ENCODE data around the gene LIF. TPM values are rescaled to one million over a fixed set of nuclear protein-coding genes. Genes with fewer than 3 reads are reported as not detected.
A peak's percentile ranks its signal among the peaks of the same experiment; 100 is the strongest.

The LIF gene
- total and polyA plus RNA-seq, 4 donors = 0.77 to 26.1 (median 5.1) TPM

GRCh38 chr22:30250661-30251267 lies 4.2 kb upstream of the LIF start:
- no peak for DNase-seq
- ATAC-seq (ENCODE audit: insufficient read depth, low FRiP score) = peak; percentile 8
- H3K36me3 ChIP-seq (ENCODE audit: control insufficient read depth in 4 of 4, insufficient read depth in 4 of 4, low read length in 4 of 4) = no peaks in the 10 kb centered on the region
- no peak overlapping the region for H3K4me3 ChIP-seq
- H3K4me1 ChIP-seq (ENCODE audit: control insufficient read depth in 5 of 5, insufficient read depth in 5 of 5, low read length in 5 of 5) = peaks cover 0 to 72% (median 10%) of the 10 kb centered on the region in 5 donors
- H3K9ac ChIP-seq (ENCODE audit: insufficient read depth in 1 of 2, low read length in 2 of 2) = no peak overlapping the region
- H3K9me3 ChIP-seq (ENCODE audit: control insufficient read depth in 4 of 4, insufficient read depth in 3 of 4, low read length in 3 of 4) = no peaks in the 10 kb centered on the region
- H3K27ac ChIP-seq (ENCODE audit: low read depth in 1 of 2, low read length in 1 of 2) = no peak overlapping the region
- no peak for TF ChIP-seq CTCF (IDR thresholded peaks at IDR 0.05; ENCODE audit: control extremely low read depth, extremely low read depth)
- WGBS, 2 donors = 56 to 70% methylated on average over 12 of the region's 12 CpGs
- peaks cover 0 to 5% (median 2%) of the 10 kb centered on the region in 3 donors for H3K27me3 ChIP-seq (ENCODE audit: control insufficient read depth in 3 of 3, insufficient read depth in 3 of 3, low read length in 2 of 3)

GRCh38 chr22:30250039-30250565 lies 3.5 kb upstream of the LIF start:
- no peak overlapping the region for H3K9ac ChIP-seq (ENCODE audit: insufficient read depth in 1 of 2, low read length in 2 of 2)
- 94% methylated on average over 3 of the region's 3 CpGs for WGBS, 2 donors
- H3K4me1 ChIP-seq (ENCODE audit: control insufficient read depth in 5 of 5, insufficient read depth in 5 of 5, low read length in 5 of 5) = peaks cover 0 to 72% (median 10%) of the 10 kb centered on the region in 5 donors
- DNase-seq = no peak
- peaks cover 0 to 11% (median 2%) of the 10 kb centered on the region in 3 donors for H3K27me3 ChIP-seq (ENCODE audit: control insufficient read depth in 3 of 3, insufficient read depth in 3 of 3, low read length in 2 of 3)
- H3K36me3 ChIP-seq (ENCODE audit: control insufficient read depth in 4 of 4, insufficient read depth in 4 of 4, low read length in 4 of 4) = no peaks in the 10 kb centered on the region
- H3K4me3 ChIP-seq = no peak overlapping the region
- H3K27ac ChIP-seq (ENCODE audit: low read depth in 1 of 2, low read length in 1 of 2) = no peak overlapping the region
- no peaks in the 10 kb centered on the region for H3K9me3 ChIP-seq (ENCODE audit: control insufficient read depth in 4 of 4, insufficient read depth in 3 of 4, low read length in 3 of 4)
- no peak for TF ChIP-seq CTCF (IDR thresholded peaks at IDR 0.05; ENCODE audit: control extremely low read depth, extremely low read depth)
- no peak for ATAC-seq (ENCODE audit: insufficient read depth, low FRiP score)

GRCh38 chr22:30249049-30250038 lies 2.8 kb upstream of the LIF start:
- DNase-seq (peak; percentile 80 to 83 (median 83)), ATAC-seq (ENCODE audit: insufficient read depth, low FRiP score) (no peak)
- no peak overlapping the region for H3K4me3 ChIP-seq
- no peak overlapping the region for H3K9ac ChIP-seq (ENCODE audit: insufficient read depth in 1 of 2, low read length in 2 of 2)
- peaks cover 0 to 65% (median 10%) of the 10 kb centered on the region in 5 donors for H3K4me1 ChIP-seq (ENCODE audit: control insufficient read depth in 5 of 5, insufficient read depth in 5 of 5, low read length in 5 of 5)
- no peaks in the 10 kb centered on the region for H3K36me3 ChIP-seq (ENCODE audit: control insufficient read depth in 4 of 4, insufficient read depth in 4 of 4, low read length in 4 of 4)
- no peak overlapping the region for H3K27ac ChIP-seq (ENCODE audit: low read depth in 1 of 2, low read length in 1 of 2)
- peaks cover 0 to 17% (median 2%) of the 10 kb centered on the region in 3 donors for H3K27me3 ChIP-seq (ENCODE audit: control insufficient read depth in 3 of 3, insufficient read depth in 3 of 3, low read length in 2 of 3)
- TF ChIP-seq CTCF (IDR thresholded peaks at IDR 0.05; ENCODE audit: control extremely low read depth, extremely low read depth) = no peak
- no peaks in the 10 kb centered on the region for H3K9me3 ChIP-seq (ENCODE audit: control insufficient read depth in 4 of 4, insufficient read depth in 3 of 4, low read length in 3 of 4)
- WGBS, 2 donors = 72 to 82% methylated on average over 26 to 27 of the region's 27 CpGs

Measured in lung (tissue), 12 donors.